H9 (cell line): ENCODE data around the gene HIGD2A. TPM values are rescaled to one million over a fixed set of nuclear protein-coding genes. Genes with fewer than 3 reads are reported as not detected.
A peak's percentile ranks its signal among the peaks of the same experiment; 100 is the strongest.

ENCODE experiments used
- DNase-seq: peaks from one replicate; pipeline ENCODE4 v3.0.0-alpha.2; 2017
- H2AFZ ChIP-seq: one replicate; pipeline ENCODE4 v1.6.1; 2013; ENCODE audit warnings: mild to moderate bottlenecking, low read length, control low read depth, moderate library complexity
- H2AK5ac ChIP-seq: 2 replicates; pipeline ENCODE4 v1.6.1; 2013; ENCODE audit warnings: low read length, control low read depth, mixed read lengths; ENCODE audit not compliant: insufficient read length
- H2BK120ac ChIP-seq: one replicate; pipeline ENCODE4 v1.6.1; 2013; ENCODE audit warnings: low read depth, mild to moderate bottlenecking, low read length, control low read depth, inconsistent platforms; ENCODE audit not compliant: poor library complexity, severe bottlenecking
- H2BK12ac ChIP-seq: 2 replicates; pipeline ENCODE4 v1.6.1; 2013; ENCODE audit warnings: low read length, control low read depth, mixed read lengths, low read depth; ENCODE audit not compliant: insufficient read length
- H2BK15ac ChIP-seq: 2 replicates; pipeline ENCODE4 v1.6.1; 2013; ENCODE audit warnings: low read depth, low read length, control low read depth
- H2BK20ac ChIP-seq: one replicate; pipeline ENCODE4 v1.6.1; 2013; ENCODE audit warnings: low read depth, mild to moderate bottlenecking, low read length, control low read depth, inconsistent platforms; ENCODE audit not compliant: poor library complexity, severe bottlenecking
- H2BK5ac ChIP-seq: 2 replicates; pipeline ENCODE4 v1.6.1; 2013; ENCODE audit warnings: low read length, control low read depth, mixed read lengths; ENCODE audit not compliant: insufficient read length
- H3K14ac ChIP-seq: 2 replicates; pipeline ENCODE4 v1.6.1; 2013; ENCODE audit warnings: low read length, control low read depth; ENCODE audit not compliant: insufficient read depth
- H3K18ac ChIP-seq: 2 replicates; pipeline ENCODE4 v1.6.1; 2013; ENCODE audit warnings: low read depth, mild to moderate bottlenecking, mixed read lengths, low read length, control low read depth; ENCODE audit not compliant: insufficient read length
- H3K23ac ChIP-seq: 2 replicates; pipeline ENCODE4 v1.6.1; 2013; ENCODE audit warnings: low read length, control low read depth, mixed read lengths, low read depth; ENCODE audit not compliant: insufficient read length
- H3K23me2 ChIP-seq: 2 replicates; pipeline ENCODE4 v1.6.1; 2013; ENCODE audit warnings: low read depth, mild to moderate bottlenecking, mixed read lengths, low read length, control low read depth; ENCODE audit not compliant: insufficient read length, poor library complexity, severe bottlenecking
- H3K27ac ChIP-seq: 2 replicates; pipeline ENCODE4 v1.5.1; 2013; ENCODE audit warnings: low read length, control low read depth, mixed read lengths, low read depth; ENCODE audit not compliant: insufficient read length
- H3K27me3 ChIP-seq: 2 replicates; pipeline ENCODE4 v1.6.1; 2013; ENCODE audit warnings: low read length, control low read depth, inconsistent platforms; ENCODE audit not compliant: insufficient read depth
- H3K4ac ChIP-seq: 2 replicates; pipeline ENCODE4 v1.6.1; 2013; ENCODE audit warnings: low read depth, mild to moderate bottlenecking, control low read depth, inconsistent platforms, low read length, moderate library complexity
- H3K4me1 ChIP-seq: 2 replicates; pipeline ENCODE4 v1.6.1; 2013; ENCODE audit warnings: low read length, control low read depth, inconsistent platforms; ENCODE audit not compliant: insufficient read depth
- H3K4me2 ChIP-seq: 2 replicates; pipeline ENCODE4 v1.6.1; 2013; ENCODE audit warnings: low read length, control low read depth, mixed read lengths; ENCODE audit not compliant: insufficient read length, insufficient read depth
- H3K56ac ChIP-seq: 2 replicates; pipeline ENCODE4 v1.6.1; 2013; ENCODE audit warnings: low read depth, mild to moderate bottlenecking, mixed read lengths, low read length, control low read depth; ENCODE audit not compliant: insufficient read length
- H3K79me1 ChIP-seq: 2 replicates; pipeline ENCODE4 v1.6.1; 2013; ENCODE audit warnings: low read depth, mild to moderate bottlenecking, moderate library complexity, low read length, control low read depth, inconsistent platforms; ENCODE audit not compliant: insufficient read depth, poor library complexity, severe bottlenecking
- H3K79me2 ChIP-seq: 2 replicates; pipeline ENCODE4 v1.6.1; 2013; ENCODE audit warnings: low read length, control low read depth, inconsistent platforms; ENCODE audit not compliant: insufficient read depth
- H3K9ac ChIP-seq: 2 replicates; pipeline ENCODE4 v1.6.1; 2013; ENCODE audit warnings: low read length, control low read depth, mixed read lengths; ENCODE audit not compliant: insufficient read length; ENCODE audit errors: extremely low read depth
- H3K9me3 ChIP-seq: one replicate; pipeline ENCODE4 v1.6.1; 2013; ENCODE audit warnings: low read depth, low read length, inconsistent platforms; ENCODE audit not compliant: control insufficient read depth
- H3T11ph ChIP-seq: one replicate; pipeline ENCODE4 v1.6.1; 2013; ENCODE audit warnings: mild to moderate bottlenecking, low read length, control low read depth, inconsistent platforms
- H4K20me1 ChIP-seq: one replicate; pipeline ENCODE4 v1.6.1; 2013; ENCODE audit not compliant: control insufficient read depth, insufficient read length, insufficient read depth
- H4K5ac ChIP-seq: 2 replicates; pipeline ENCODE4 v1.6.1; 2013; ENCODE audit warnings: low read depth, mild to moderate bottlenecking, mixed read lengths, low read length, control low read depth; ENCODE audit not compliant: insufficient read length
- H4K8ac ChIP-seq: replicated peaks from 2 replicates; pipeline ENCODE4 v1.6.1; 2013; ENCODE audit warnings: low read length, control low read depth, mixed read lengths, low read depth; ENCODE audit not compliant: insufficient read length
- H4K91ac ChIP-seq: 2 replicates; pipeline ENCODE4 v1.6.1; 2013; ENCODE audit warnings: low read depth, mild to moderate bottlenecking, moderate library complexity, mixed read lengths, low read length, control low read depth; ENCODE audit not compliant: insufficient read length
- H3K27ac Mint-ChIP-seq, 3 experiments: 2 replicates in 2 of 3; 3 replicates in 1 of 3; pipeline ENCODE4 v1.8.0; 2020 to 2021; ENCODE audit warnings: mixed read lengths in 3 of 3, mild to moderate bottlenecking in 1 of 3, moderate library complexity in 1 of 3
- H3K27me3 Mint-ChIP-seq: 2 replicates; pipeline ENCODE4 v1.8.0; 2021; ENCODE audit warnings: low read depth, mild to moderate bottlenecking, moderate library complexity, mixed read lengths
- H3K36me3 Mint-ChIP-seq, 3 experiments: 2 replicates in 2 of 3; 3 replicates in 1 of 3; pipeline ENCODE4 v1.8.0; 2020 to 2021; ENCODE audit warnings: low read depth in 3 of 3, mixed read lengths in 3 of 3; ENCODE audit not compliant: insufficient read depth in 1 of 3
- H3K4me1 Mint-ChIP-seq, 2 experiments: 2 replicates each; pipeline ENCODE4 v1.8.0; 2020; ENCODE audit warnings: mixed read lengths in 2 of 2
- H3K4me3 Mint-ChIP-seq, 2 experiments: 2 replicates in 1 of 2; 3 replicates in 1 of 2; pipeline ENCODE4 v1.8.0; 2020 to 2021; ENCODE audit warnings: mild to moderate bottlenecking in 2 of 2, mixed read lengths in 2 of 2, moderate library complexity in 1 of 2
- H3K9me3 Mint-ChIP-seq, 2 experiments: 2 replicates in 1 of 2; 3 replicates in 1 of 2; pipeline ENCODE4 v1.8.0; 2020; ENCODE audit warnings: mild to moderate bottlenecking in 2 of 2, mixed read lengths in 2 of 2, moderate library complexity in 1 of 2
- WGBS: extraction: QIAGEN DNeasy Blood & Tissue Kit; methylation state at CpG from one replicate; pipeline ENCODE4 v1.1.7; 2013; ENCODE audit warnings: missing lambda C conversion rate, low lambda C conversion rate, mixed read lengths; ENCODE audit not compliant: insufficient read length; ENCODE audit errors: extremely low coverage; 5-methylcytosine and 5-hydroxymethylcytosine counted together
- total RNA-seq: library from RNA; stranded (reverse); gene quantifications from 2 replicates; pipeline ENCODE4 v1.2.1, GENCODE V29; 2021
- TF ChIP-seq, protein P1 (sequence below): fragments of 200-600 bp; sonication (generic); conservative IDR thresholded peaks from 3 replicates; pipeline ENCODE4 v1.8.0; 2021; ENCODE audit warnings: antibody characterized with exemption, mild to moderate bottlenecking

Gene HIGD2A
- total RNA-seq, 1 experiment from 2014 or later = 92.3 TPM

GRCh38 chr5:176415952-176416924, 27.7 kb downstream of the HIGD2A start, which contains the start of gene CLTB:
Gene CLTB (minus strand): TSS chr5:176416539. CDS start chr5:176416363, 176 bp downstream.
- H3K9ac ChIP-seq = no peak within 1 kb of the TSS
- no peak within 1 kb of the TSS for H3K18ac ChIP-seq
- H4K91ac ChIP-seq = no peak within 1 kb of the TSS
- WGBS = no CpG with 5 or more reads among the region's 107 CpGs
- TF ChIP-seq, protein P1, sequence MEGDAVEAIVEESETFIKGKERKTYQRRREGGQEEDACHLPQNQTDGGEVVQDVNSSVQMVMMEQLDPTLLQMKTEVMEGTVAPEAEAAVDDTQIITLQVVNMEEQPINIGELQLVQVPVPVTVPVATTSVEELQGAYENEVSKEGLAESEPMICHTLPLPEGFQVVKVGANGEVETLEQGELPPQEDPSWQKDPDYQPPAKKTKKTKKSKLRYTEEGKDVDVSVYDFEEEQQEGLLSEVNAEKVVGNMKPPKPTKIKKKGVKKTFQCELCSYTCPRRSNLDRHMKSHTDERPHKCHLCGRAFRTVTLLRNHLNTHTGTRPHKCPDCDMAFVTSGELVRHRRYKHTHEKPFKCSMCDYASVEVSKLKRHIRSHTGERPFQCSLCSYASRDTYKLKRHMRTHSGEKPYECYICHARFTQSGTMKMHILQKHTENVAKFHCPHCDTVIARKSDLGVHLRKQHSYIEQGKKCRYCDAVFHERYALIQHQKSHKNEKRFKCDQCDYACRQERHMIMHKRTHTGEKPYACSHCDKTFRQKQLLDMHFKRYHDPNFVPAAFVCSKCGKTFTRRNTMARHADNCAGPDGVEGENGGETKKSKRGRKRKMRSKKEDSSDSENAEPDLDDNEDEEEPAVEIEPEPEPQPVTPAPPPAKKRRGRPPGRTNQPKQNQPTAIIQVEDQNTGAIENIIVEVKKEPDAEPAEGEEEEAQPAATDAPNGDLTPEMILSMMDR = peak; percentile 70
- H3K14ac ChIP-seq = peak within 1 kb of the TSS; percentile 51
- H3K4me1 ChIP-seq = no peaks in the 10 kb centered on the region
- no peaks in the 10 kb centered on the region for H3K79me2 ChIP-seq
- peaks cover 6 to 9% of the 10 kb centered on the region in 2 experiments; a peak in 3 of 4 replicates for H3K4me1 Mint-ChIP-seq
- H2BK5ac ChIP-seq = no peak within 1 kb of the TSS
- no peak within 1 kb of the TSS for H2BK120ac ChIP-seq
- no peak within 1 kb of the TSS for H4K5ac ChIP-seq
- peaks cover 17 to 28% of the 10 kb centered on the region in 2 experiments for H3K9me3 Mint-ChIP-seq
- H2AFZ ChIP-seq = peak within 1 kb of the TSS; percentile 14
- H3K27ac Mint-ChIP-seq = no peak within 1 kb of the TSS
- H3K4ac ChIP-seq = no peak within 1 kb of the TSS
- peak within 1 kb of the TSS; percentile 60 for H3K4me2 ChIP-seq
- no peak within 1 kb of the TSS for H3K23ac ChIP-seq
- H3K79me1 ChIP-seq = no peaks in the 10 kb centered on the region
- no peak within 1 kb of the TSS for H3K56ac ChIP-seq
- no peak within 1 kb of the TSS for H2BK20ac ChIP-seq
- no peak within 1 kb of the TSS for H4K8ac ChIP-seq
- peaks cover 0 to 15% (median 13%) of the 10 kb centered on the region in 3 experiments; a peak in 6 of 7 replicates for H3K36me3 Mint-ChIP-seq
- DNase-seq = peak; percentile 93
- peak within 1 kb of the TSS; percentile 69 to 76 for H3K4me3 Mint-ChIP-seq
- no peak within 1 kb of the TSS for H2BK12ac ChIP-seq
- H3K27me3 Mint-ChIP-seq = peaks cover 24% of the 10 kb centered on the region
- H3K27me3 ChIP-seq = no peaks in the 10 kb centered on the region; the same call in 1 of the 2 replicates
- no peaks in the 10 kb centered on the region for H4K20me1 ChIP-seq
- no peak within 1 kb of the TSS for H2AK5ac ChIP-seq
- no peak within 1 kb of the TSS for H2BK15ac ChIP-seq
- H3K27ac ChIP-seq = no peak within 1 kb of the TSS
- peaks cover 5% of the 10 kb centered on the region for H3K23me2 ChIP-seq
- no peak within 1 kb of the TSS for H3T11ph ChIP-seq
- no peaks in the 10 kb centered on the region for H3K9me3 ChIP-seq
